HG03575 (cell line): ENCODE measurements around the gene BACH2.
"Not testable (repeated sequence)": the region's sequence is repeated elsewhere in the genome, so short reads cannot be mapped to it uniquely, and the experiment has no call there.

Source experiments
- ATAC-seq: cut with Tn5 transposase; IDR thresholded peaks from one replicate; pipeline ENCODE4 v1.9.1; 2021; ENCODE audit not compliant: unreplicated experiment, insufficient number of reproducible peaks, low FRiP score; ENCODE audit errors: extremely low read depth

The BACH2 gene

DNA sequence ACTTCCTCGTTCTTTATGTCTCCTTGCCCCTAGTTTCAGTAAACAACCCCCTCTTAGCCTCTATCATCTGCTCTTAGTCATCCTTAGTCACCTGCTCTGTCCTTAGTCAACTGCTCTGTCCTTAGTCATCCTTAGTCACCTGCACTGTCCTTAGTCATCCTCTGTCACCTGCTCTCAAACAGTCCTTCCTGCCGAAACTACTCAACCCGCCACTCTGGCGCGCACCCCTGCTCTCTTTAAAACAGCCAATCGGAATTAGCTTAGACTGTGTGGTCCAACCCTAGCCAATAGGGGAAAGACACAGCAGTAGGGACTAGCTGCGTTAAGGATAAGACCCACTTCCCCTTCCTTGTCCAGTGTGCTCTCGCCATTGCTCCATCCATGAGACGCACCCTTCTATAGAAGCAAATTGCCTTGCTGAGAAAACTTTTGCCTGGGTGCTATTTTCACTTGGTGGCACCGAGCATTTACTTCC lies 73.9 kb downstream of the BACH2 start:
- ATAC-seq: no peak

DNA sequence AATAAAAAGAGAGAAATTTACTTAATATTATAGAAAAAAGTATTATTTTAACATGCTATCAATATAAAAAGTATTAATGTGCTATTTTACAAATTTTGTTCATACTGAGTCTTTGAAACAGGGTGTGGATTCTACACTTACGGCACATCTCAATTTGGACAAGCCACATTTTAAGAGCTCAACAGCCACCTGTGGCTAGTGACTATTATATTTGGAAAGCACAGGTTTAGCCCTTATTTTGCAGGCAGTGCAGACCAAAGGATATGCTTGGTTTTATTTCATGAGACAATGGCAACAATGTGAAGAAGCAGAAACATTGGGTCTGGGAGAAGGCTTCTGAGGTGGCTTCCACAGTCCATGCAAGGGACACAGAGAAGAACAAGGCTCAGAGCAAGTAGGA lies 74.6 kb downstream of the BACH2 start:
- ATAC-seq: no peak

DNA sequence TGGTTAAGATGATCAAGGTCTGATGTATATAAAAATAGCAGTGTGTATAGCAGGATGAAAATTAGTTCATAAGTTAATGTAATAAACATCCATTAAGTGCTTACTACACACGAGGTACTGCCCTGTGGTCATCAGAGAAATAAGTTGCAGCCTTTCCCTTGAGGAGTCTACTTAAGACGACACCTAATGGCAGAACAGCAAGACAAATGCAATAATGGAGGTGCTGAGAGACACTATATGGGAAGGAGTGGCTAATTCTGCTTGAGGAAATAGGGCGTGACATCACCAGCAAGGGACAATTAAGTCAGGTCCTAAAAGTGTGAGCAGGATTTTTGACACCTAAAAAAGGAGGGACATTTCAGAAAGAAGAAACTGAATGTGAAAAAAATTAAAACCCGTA lies 75.2 kb downstream of the BACH2 start:
- ATAC-seq: no peak

DNA sequence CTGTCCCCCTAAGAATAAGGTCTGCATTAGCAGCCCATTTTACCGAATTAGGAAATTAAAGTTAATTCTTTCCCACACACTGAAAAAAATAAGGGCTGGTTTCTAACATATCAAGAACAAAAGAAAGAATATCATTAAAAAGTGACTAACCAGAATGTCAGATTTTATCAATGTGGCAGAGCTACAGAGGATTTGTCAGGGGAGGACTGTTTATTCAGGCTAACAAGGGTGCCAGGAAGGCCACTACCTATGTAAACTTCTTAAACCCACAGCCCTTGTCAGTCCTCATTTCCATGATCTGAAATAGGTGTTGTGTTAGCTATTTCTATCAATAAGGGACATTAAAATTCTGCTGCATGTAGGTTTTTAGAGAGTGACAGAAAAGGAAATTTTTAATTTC lies 76.4 kb downstream of the BACH2 start:
- no peak for ATAC-seq

DNA sequence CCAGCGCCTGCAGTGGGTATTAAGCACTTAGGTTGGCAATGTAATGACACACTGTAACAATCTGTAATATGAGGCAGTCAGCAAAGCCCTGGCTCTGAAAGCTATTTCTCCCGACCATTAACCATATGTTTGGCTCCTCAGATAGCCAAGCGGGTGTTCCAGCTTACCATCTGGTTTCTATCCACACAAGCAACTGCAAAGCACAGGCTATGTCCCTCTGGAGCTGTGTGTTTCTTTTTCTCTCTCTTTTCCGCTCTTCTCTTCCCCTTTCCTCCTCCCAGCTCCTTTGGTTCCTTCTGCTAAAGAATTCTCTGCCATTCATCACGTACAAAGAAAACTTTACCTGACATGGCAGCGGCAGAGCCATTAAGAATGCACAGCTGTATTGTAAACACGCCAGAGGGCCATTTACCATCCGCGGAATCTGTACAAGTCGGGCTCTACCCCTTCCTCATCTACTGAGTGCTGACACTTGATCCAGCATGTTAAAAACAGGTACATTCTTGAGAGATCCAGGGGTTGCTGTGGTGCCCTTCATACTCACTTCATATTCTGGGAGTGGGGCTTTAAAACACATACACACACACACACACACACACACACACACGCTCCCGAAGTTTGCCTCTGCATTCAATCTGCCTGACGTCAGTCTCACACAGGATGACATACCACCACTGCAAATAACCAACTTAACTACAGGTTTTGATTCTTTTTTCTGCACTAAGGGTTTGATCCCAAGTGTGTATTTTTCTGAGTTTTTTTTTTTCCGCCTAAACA lies 77.2 kb downstream of the BACH2 start:
- no peak for ATAC-seq

DNA sequence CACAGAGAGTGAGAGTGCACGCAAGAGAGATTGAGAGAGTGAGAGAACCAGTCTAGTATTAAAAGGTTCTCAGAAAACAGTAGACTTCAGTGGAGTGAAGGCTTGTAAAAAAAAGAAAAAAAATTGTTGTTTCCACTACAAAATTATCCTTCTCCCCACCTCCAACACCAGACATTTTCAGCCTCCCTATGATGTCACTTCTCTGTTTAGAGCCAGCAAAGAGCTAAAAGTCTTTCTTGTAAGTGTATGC lies 77.8 kb downstream of the BACH2 start:
- no peak for ATAC-seq

DNA sequence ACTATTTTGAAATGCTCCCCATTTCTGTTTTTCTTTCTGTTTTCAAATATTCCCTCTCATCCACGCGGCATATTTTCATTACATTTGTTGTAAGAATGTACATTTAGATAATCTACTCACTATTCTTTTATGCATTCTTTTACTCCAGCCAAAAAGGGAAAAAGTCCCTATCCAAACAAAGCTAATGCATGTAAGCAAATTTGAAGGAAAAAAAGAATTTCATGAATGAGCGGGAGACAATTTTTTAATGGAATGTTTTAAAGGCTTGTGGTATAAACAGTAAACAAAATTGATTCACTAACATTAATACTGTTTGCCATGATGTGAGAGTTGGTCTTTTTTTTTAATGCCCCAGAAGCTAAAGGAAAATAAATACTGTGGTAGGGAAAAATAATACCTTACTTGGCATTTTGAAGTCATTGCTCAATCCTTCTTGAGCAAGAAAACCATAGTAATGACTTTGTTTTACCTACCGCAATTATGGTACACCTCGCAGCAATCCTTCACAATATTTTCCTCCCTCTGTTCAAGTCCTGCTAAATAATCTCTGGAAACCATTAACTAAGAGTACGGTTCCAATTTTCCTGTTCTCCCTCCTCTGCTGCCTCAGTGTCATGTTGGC lies 79.0 kb downstream of the BACH2 start:
- ATAC-seq: no peak

DNA sequence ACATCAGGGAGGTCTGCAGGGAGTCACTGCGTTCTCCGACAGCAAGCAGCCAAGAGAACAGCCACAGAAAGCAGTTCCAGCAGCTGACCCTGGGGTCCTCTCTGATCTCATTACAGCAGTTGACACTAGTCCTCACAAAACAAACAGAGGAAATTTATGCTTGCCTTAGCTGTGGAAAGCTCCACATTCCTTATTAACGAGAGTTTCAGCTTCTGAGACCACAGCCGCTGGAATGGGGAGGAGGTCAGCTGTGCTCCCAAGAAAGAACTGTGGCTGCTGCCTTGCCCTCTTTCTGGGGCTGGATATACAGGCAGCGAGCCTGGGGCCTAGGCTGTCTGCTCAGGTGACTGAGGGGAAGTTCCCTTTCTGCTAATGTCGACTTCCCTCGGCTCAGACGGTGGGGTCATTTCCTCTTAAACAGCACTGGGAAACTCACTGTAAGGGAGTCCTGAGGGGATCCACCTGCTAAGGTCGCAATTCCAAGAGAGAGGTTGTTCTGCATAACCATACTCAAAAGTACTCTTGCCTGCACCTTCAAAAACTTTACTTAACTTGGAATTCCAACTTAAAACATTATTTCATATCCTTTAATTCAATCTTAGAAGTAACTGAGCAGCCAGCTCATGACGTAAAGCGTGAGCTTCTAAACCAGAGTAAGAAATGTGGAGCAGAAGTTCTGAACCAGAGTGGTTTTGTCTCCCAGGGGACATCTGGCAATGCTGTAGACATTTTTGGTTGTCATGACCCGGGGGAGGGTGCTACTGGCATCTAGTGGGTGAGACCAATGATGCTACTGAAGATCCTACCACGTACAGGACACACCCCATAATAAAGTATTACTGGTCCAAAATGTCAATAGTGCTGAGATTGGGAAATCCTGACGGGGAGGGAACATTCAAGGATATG lies 80.3 kb downstream of the BACH2 start:
- no peak for ATAC-seq

DNA sequence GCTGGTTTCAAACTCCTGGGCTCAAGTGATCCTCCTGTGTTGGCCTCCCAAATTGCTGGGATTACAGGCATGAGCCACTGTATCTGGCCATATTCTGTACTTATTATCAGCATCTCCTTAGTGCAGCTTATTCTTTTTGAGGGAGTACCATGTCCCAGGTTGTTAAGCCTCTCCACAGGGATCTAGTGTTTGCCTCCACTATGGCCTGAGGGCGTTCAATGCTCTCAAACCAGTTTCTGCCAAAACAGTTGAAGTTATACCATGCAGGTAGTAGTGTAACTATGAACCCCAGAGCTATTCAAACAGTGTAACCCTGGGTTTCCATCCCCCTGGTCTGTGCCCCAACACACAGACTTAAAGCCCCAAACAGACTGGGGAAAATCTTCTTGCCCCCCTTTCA lies 81.7 kb downstream of the BACH2 start:
- no peak for ATAC-seq

DNA sequence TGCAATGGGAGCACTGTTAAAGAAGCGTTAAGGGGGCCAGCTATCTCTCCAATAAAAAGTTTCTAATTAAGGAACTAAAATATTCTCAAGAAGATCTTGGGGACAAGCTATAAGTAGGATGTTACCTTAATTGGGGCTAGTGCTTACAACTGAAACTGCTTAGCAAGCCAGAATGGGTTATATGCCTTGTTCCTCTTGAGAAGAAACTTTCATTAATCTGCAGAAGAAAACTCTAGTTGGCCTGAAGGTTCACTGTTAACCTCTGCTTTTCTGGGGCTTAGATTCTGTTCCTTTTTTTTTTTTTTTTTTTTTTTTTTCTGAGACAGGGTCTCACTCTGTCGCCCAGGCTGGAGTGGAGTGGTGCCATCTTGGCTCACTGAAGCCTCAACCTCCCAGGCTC lies 82.2 kb downstream of the BACH2 start:
- ATAC-seq: no peak

DNA sequence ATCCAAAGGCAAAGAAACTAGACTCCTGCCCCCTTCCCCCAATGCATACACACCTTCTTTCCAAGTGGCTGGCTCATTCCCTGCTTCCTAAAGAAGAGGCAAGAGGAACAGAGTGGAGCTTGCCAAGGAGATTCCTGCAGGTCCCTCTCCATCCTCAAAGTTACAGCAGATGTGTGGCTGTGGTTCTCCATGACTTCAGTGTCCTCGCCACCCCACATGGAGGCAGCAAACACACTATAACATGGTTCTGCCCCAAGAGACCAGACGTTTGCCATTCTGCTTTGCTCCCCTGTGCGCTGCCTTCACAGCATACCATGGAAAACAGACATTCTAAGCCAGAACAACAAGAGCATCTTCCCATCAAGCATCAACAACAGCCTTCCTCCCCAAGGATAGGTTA lies 84.4 kb downstream of the BACH2 start:
- no peak for ATAC-seq

DNA sequence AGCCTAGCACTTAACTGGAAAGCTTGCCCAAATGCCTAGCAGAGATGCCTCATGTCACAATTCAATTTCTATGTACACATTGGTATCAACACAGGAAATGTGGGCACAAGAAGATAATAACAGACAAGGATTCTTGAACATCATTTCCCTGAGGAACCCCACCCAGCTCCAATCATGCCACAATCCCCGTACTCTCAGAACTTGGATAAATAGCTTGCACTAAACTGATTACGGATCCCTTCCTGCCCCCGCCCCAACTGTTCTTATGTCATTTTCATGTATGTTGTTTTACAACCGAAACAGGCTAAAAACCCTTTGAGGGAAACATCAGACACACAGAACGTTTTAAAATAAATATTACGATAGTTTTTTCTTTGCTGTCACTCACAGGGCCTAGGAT lies 87.1 kb downstream of the BACH2 start:
- ATAC-seq: no peak

DNA sequence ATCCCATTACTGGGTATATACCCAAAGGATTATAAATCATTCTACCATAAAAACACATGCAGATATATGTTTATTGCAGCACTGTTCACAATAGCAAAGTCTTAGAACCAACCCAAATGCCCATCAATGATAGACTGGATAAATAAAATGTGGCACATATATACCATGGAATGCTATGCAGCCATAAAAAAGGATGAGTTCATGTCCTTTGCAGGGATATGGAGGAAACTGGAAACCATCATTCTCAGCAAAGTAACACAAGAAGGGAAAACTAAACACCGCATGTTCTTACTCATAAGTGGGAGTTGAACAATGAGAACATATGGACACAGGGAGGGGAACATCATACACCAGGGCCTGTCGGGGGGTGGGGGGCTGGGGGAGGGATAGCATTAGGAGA lies 88.0 kb downstream of the BACH2 start:
- not testable (repeated sequence) for ATAC-seq

DNA sequence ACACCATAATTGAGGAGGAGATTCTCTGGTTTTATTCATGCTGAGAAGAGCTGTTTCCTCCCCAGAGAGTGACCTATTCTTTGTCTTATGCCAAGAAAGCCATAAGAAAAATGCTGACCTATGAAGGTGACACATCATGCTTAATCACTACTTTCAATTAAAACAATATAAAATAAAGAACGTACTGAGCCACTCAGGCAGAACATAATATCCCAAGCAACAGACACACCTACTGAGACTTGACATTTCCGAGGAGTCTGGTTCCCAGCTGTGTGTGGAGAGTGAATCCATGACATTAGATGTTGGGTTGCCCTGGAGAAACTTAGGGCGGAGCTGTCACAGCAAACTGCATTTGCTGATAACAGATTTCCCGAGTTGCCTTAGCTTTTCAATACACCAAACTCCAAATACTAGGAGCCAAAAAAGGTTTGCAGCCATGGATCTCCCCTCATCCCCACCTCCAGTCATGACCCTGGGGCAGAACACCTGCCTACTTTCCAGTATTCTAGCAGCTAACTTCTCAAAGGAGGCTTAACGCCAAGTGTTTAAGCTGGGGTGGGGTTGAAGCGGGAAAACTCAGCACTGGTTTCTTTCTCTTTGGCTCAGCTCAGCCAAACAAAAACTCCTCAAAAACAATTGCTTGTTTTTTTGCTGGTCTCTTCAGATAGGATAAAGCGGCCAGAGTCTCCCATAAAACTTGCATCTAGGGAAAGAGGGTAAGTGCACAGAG lies 92.2 kb downstream of the BACH2 start:
- no peak for ATAC-seq

DNA sequence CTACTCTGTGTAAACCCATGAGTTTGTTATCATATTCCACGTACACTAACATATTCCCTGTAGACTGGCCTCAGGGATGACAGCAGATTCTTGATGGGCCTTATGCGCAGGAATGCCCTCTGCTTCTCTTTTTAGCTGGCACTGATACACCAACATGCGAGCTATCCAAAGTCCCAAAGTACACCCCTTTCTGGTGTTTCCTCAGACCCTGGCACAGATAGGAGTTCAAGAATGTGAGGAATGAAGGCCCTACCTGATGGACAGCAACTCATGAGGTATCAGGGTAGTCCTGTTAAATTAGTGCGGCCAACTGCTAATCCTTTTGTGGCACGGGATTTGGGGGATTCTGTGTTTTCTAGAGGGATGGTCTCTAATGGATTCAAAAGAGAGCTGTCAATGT lies 93.0 kb downstream of the BACH2 start:
- ATAC-seq: no peak

DNA sequence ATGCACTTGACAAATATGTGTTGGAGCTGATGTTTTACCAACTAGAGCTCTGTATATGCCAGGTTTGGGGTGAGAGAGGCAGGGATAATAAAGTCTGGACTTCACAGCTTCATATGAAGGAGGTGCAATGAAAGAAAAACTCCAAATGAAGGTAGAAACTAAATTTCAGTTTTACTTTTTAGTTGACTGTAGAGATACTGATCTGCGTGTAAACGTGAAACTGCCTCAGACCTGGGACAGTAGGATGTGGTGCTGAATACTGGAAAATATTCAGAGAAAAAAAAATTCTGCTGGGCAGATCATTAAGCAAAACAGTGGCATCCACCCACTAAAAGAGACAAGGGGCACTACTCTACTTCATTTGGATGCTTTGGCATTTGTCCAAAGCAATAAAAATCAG lies 94.5 kb downstream of the BACH2 start:
- ATAC-seq: no peak

DNA sequence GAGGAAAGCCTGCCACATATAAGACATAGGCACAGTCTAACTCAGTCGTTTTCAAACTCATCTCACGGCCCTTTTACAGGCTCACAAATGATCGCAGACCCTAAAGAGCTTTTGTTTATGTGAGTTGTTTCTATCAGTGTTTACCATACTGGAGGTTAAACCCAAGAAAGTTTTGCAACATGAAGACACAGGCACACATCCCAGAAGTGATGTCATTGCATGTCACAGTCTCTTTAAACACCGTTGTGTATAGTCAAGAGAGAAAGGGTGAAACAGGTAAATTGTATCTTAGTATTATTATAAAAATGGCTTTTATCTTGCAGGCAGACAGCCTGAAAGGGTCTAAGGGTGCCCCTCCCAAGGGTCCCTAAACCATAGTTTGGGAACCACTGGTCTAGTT lies 96.7 kb downstream of the BACH2 start:
- ATAC-seq: no peak

DNA sequence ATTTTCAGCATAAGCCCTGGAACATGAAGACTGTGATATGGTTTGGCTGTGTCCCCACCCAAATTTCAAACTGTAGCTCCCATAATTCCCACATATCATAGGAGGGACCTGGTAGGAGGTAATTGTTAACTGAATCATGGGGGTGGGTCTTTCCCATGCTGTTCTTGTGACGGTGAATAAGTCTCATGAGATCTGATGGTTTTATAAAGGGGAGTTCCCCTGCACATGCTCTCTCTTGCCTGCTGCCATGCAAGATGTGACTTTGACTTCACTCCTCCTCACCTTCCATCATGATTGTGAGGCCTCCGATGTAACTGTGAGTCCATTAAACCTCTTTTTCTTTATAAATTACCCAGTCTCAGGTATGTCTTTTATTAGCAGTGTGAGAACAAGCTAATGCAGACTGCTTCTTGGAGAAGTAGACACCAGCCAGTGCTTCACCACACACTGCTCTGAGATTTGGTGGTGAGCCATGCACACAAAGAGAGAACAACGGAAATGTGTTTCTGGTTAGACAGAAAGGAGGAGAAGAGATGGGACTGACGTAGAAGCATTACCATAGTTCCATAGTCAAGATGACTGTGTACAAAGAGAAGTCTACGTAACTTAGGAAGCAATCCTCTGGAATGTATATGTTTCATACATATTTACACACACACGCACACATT lies 97.8 kb downstream of the BACH2 start:
- ATAC-seq: no peak
